LNCaP clone FGC (cell line): ENCODE measurements around the gene ZNF304.

Experiments
- DNase-seq: peaks from one replicate; pipeline ENCODE4 v3.0.0-alpha.2; 2011; ENCODE audit warnings: low read depth
- H3K4me3 ChIP-seq: 2 replicates; pipeline ENCODE4 v1.5.1; 2011; ENCODE audit warnings: mild to moderate bottlenecking, low read depth, low read length, control low read depth
- CTCF ChIP-seq: IDR thresholded peaks from 2 replicates; pipeline ENCODE4 v1.5.1; 2012; ENCODE audit warnings: mild to moderate bottlenecking; ENCODE audit not compliant: control insufficient read depth, insufficient read depth; ENCODE audit errors: extremely low read depth

ZNF304 gene

GRCh38 chr19:57314146-57314545 is 36.9 kb upstream of the ZNF304 start:
- DNase-seq, result no peak
- no peak for TF ChIP-seq CTCF

GRCh38 chr19:57317503-57317902 is 33.6 kb upstream of the ZNF304 start:
- no peak for TF ChIP-seq CTCF
- no peak overlapping the region for H3K4me3 ChIP-seq
- DNase-seq, result no peak

More at GRCh38 chr19:57314146-57314545, 36.9 kb upstream of the ZNF304 start:
- H3K4me3 ChIP-seq, result no peak overlapping the region

- no peak for TF ChIP-seq CTCF
- peak overlapping the region; percentile 93 for H3K4me3 ChIP-seq
- DNase-seq, result no peak
These were observed 31.2 kb upstream of the ZNF304 start for GRCh38 chr19:57319869-57320179.

- TF ChIP-seq CTCF, result no peak
- DNase-seq, result peak; percentile 86
- peak within 1 kb of the TSS; percentile 93 for H3K4me3 ChIP-seq
These were observed 30.6 kb upstream of the ZNF304 start, which contains the start of gene ZNF543 for GRCh38 chr19:57320180-57321084. Gene ZNF543, plus strand, starts transcription at chr19:57320472. Its CDS starts 382 bp downstream, at chr19:57320854.

- TF ChIP-seq CTCF, result no peak
- DNase-seq, result no peak
- peak overlapping the region; percentile 93 for H3K4me3 ChIP-seq
These were observed 30.0 kb upstream of the ZNF304 start for GRCh38 chr19:57321116-57321515.

GRCh38 chr19:57321751-57322150 is 29.3 kb upstream of the ZNF304 start:
- TF ChIP-seq CTCF, result no peak
- DNase-seq, result no peak
- peak overlapping the region; percentile 93 for H3K4me3 ChIP-seq
